ENCODE results near the gene CLSTN2. TPM values are rescaled to one million over a fixed set of nuclear protein-coding genes. Genes with fewer than 3 reads are reported as not detected.

The CLSTN2 gene
- total RNA-seq, 1 donor = 7.3 TPM

GRCh38 chr3:140053794-140054193 is 118.8 kb downstream of the CLSTN2 start:
- no peak for DNase-seq (ENCODE audit: low read depth)
- no peak overlapping the region for H3K4me3 ChIP-seq (ENCODE audit: low read depth, low read length)
- TF ChIP-seq CTCF (IDR thresholded peaks at IDR 0.05; ENCODE audit: insufficient read depth, low read depth, low read length) = no peak

DNA sequence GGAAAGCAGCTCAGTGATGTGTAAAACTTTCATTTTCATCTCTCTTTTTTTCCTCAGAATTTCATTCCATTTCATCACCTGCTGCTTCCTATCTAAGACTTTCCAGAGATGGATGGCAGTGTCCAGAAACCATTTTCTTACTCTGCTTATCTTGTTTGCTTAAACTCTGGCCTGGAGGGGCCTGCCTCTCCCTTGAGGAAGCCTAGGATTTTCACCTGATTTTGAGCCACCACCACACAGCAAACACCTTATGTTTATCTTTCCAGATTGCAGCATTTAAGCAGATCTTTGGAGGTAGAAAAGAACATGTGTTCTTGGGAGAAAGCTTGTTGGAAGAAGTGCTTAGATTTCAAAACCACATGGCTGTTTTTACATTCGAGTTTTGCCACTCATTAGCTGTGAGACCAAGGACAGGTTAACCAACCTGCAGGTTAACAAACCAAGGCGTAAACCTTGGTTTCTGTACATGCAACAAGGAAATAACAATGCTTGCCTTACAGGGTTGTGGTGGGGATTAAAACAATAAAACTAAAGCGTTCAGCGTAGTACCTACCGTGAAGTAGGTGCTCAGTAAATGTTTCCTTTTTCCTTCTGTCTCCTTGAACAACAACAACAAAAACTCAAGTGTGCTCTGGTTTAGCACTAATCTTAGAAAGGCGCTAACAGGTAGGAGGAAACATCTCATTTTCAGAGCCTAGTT is 120.3 kb downstream of the CLSTN2 start:
- DNase-seq (ENCODE audit: low read depth) = no peak
- H3K4me3 ChIP-seq (ENCODE audit: low read depth, low read length) = no peak overlapping the region
- TF ChIP-seq CTCF (IDR thresholded peaks at IDR 0.05; ENCODE audit: insufficient read depth, low read depth, low read length) = no peak

DNA sequence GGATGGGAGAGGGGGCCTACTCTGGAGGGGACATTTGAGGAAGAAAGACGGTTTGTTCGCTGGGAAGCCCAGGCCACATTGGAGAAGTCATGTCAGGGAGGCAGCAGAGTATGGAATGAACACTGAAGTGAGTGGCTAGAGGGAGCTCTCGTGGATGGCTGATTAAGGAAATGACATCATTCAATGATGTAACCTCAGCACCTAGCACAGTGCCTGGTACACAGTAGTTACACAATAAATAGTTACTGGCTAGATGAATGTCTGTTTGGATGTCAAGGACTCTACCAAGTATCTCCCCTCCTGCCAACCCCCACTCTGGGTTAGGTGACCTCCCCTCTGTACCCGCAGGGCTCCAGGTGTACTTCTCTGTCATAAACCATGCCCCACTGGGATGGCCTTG is 121.1 kb downstream of the CLSTN2 start:
- H3K4me3 ChIP-seq (ENCODE audit: low read depth, low read length) = no peak overlapping the region

DNA sequence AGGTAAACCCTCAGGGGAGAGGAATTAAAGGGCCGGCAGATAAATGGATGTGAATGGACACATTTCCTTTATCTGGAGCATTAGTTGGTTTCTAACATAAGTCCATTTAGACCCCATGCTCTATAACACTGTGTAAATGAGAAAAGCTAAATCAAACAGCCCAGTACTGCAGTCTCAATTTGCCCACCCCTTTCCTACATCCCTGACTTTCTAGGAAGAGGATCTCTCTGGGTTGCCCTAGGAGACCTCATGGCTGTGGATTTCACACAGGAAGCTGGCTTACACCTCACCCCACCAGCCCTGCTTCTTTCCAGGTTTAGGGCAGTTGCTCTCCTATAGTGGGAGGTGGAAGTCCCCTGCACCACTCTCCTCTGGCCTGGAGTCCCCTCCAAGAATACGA is 126.2 kb downstream of the CLSTN2 start:
- no peak for TF ChIP-seq CTCF (IDR thresholded peaks at IDR 0.05; ENCODE audit: insufficient read depth, low read depth, low read length)
- no peak for DNase-seq (ENCODE audit: low read depth)
- H3K4me3 ChIP-seq (ENCODE audit: low read depth, low read length) = no peak overlapping the region

More for the DNA sequence above, 121.1 kb downstream of the CLSTN2 start:
- TF ChIP-seq CTCF (IDR thresholded peaks at IDR 0.05; ENCODE audit: insufficient read depth, low read depth, low read length) = no peak
- no peak for DNase-seq (ENCODE audit: low read depth)

- no peak for TF ChIP-seq CTCF (IDR thresholded peaks at IDR 0.05; ENCODE audit: insufficient read depth, low read depth, low read length)
- no peak for DNase-seq (ENCODE audit: low read depth)
- no peak overlapping the region for H3K4me3 ChIP-seq (ENCODE audit: low read depth, low read length)
Measured at GRCh38 chr3:140062461-140062860, 127.5 kb downstream of the CLSTN2 start.

- no peak for TF ChIP-seq CTCF (IDR thresholded peaks at IDR 0.05; ENCODE audit: insufficient read depth, low read depth, low read length)
- no peak for DNase-seq (ENCODE audit: low read depth)
- H3K4me3 ChIP-seq (ENCODE audit: low read depth, low read length) = no peak overlapping the region
Measured at GRCh38 chr3:140067487-140067886, 132.5 kb downstream of the CLSTN2 start.

GRCh38 chr3:140068494-140069017 is 133.6 kb downstream of the CLSTN2 start:
- TF ChIP-seq CTCF (IDR thresholded peaks at IDR 0.05; ENCODE audit: insufficient read depth, low read depth, low read length) = no peak

More at GRCh38 chr3:140068494-140069017, 133.6 kb downstream of the CLSTN2 start:
- H3K4me3 ChIP-seq (ENCODE audit: low read depth, low read length) = no peak overlapping the region
- no peak for DNase-seq (ENCODE audit: low read depth)

Data from fibroblast of villous mesenchyme (primary cell).